Naive thymus-derived CD4-positive, alpha-beta T cell (primary cell): Measurements from ENCODE around the gene APBB1IP. TPM values are rescaled to one million over a fixed set of nuclear protein-coding genes. Genes with fewer than 3 reads are reported as not detected.
A peak's percentile ranks its signal among the peaks of the same experiment; 100 is the strongest.

ENCODE experiments used
- ATAC-seq: fragments of 150-1000 bp; cut with Tn5 transposase; 2 replicates; pipeline ENCODE4 v1.10.0; 2021; ENCODE audit warnings: mild to moderate bottlenecking, moderate library complexity
- CTCF ChIA-PET: fragments of 350-600 bp; sonication (Branson Sonifier 250); formaldehyde crosslinking; loops from one replicate; lab custom pipeline; 2021; ENCODE audit warnings: antibody characterized with exemption; lab: Charles Lee
- POLR2A ChIA-PET: fragments of 350-600 bp; sonication (Branson Sonifier 250); formaldehyde crosslinking; loops from one replicate; lab custom pipeline; 2021; ENCODE audit warnings: antibody characterized with exemption, inconsistent platforms; lab: Charles Lee
- DNase-seq, 9 donors: peaks; one replicate each; pipeline versions ENCODE4 v3.0.0 to v3.0.0-alpha.2; 2020 to 2022; ENCODE audit warnings: mixed read lengths in 1 of 9
- H3K27ac ChIP-seq: one replicate; pipeline ENCODE4 v1.7.0; 2013; ENCODE audit warnings: mild to moderate bottlenecking, low read depth, low read length, moderate library complexity
- H3K27me3 ChIP-seq, 2 donors: one replicate each; pipeline ENCODE4 v1.7.0; 2013; ENCODE audit warnings: low read length in 2 of 2, mild to moderate bottlenecking in 2 of 2, moderate library complexity in 2 of 2; ENCODE audit not compliant: control insufficient read depth in 2 of 2, insufficient read depth in 2 of 2
- H3K36me3 ChIP-seq, 3 experiments: 1 replicate in 2 of 3; 2 replicates in 1 of 3; pipeline ENCODE4 v1.7.0; 2013; ENCODE audit warnings: low read length in 3 of 3, mild to moderate bottlenecking in 3 of 3, moderate library complexity in 1 of 3; ENCODE audit not compliant: insufficient read depth in 3 of 3, control insufficient read depth in 2 of 3
- H3K4me1 ChIP-seq, 2 donors: one replicate each; pipeline ENCODE4 v1.7.0; 2013; ENCODE audit warnings: low read length in 2 of 2, mild to moderate bottlenecking in 2 of 2, moderate library complexity in 1 of 2; ENCODE audit not compliant: control insufficient read depth in 2 of 2, insufficient read depth in 2 of 2
- H3K4me3 ChIP-seq: 2 replicates; pipeline ENCODE4 v1.7.0; 2013; ENCODE audit warnings: mild to moderate bottlenecking, low read length
- H3K9me3 ChIP-seq, 3 experiments: 1 replicate in 2 of 3; 2 replicates in 1 of 3; pipeline ENCODE4 v1.7.0; 2013; ENCODE audit warnings: low read length in 3 of 3; ENCODE audit not compliant: control insufficient read depth in 2 of 3
- H3K27ac Mint-ChIP-seq, 9 donors: one replicate each; pipeline ENCODE4 v1.8.0; 2020 to 2022; ENCODE audit warnings: mixed read lengths in 9 of 9, mild to moderate bottlenecking in 8 of 9, moderate library complexity in 5 of 9, inconsistent platforms in 2 of 9
- H3K27me3 Mint-ChIP-seq, 5 donors: one replicate each; pipeline ENCODE4 v1.8.0; 2021 to 2022; ENCODE audit warnings: mixed read lengths in 5 of 5, mild to moderate bottlenecking in 1 of 5
- H3K36me3 Mint-ChIP-seq, 5 donors: one replicate each; pipeline ENCODE4 v1.8.0; 2020 to 2022; ENCODE audit warnings: mixed read lengths in 5 of 5, mild to moderate bottlenecking in 3 of 5, inconsistent platforms in 1 of 5
- H3K4me1 Mint-ChIP-seq, 7 donors: one replicate each; pipeline ENCODE4 v1.8.0; 2020 to 2022; ENCODE audit warnings: mixed read lengths in 7 of 7, mild to moderate bottlenecking in 3 of 7, inconsistent platforms in 1 of 7
- H3K4me3 Mint-ChIP-seq, 10 donors: one replicate each; pipeline ENCODE4 v1.8.0; 2020 to 2022; ENCODE audit warnings: mild to moderate bottlenecking in 10 of 10, mixed read lengths in 10 of 10, moderate library complexity in 6 of 10, inconsistent platforms in 2 of 10
- H3K9me3 Mint-ChIP-seq, 11 donors: one replicate each; pipeline ENCODE4 v1.8.0; 2020 to 2022; ENCODE audit warnings: mixed read lengths in 11 of 11, mild to moderate bottlenecking in 4 of 11, inconsistent platforms in 1 of 11, moderate library complexity in 1 of 11
- intact Hi-C, 2 donors: fragments of 100-400 bp; cut with micrococcal nuclease; formaldehyde crosslinking; loops; one replicate each; pipeline ENCODE4 v1.15.1; 2023
- polyA plus RNA-seq, 2 donors: library from polyadenylated mRNA; unstranded; fragments of 300-500 nt; fragmentation: Illumina TruSeq; gene quantifications; one replicate each; pipeline ENCODE4 v1.2.3, GENCODE V29; 2021
- total RNA-seq, 6 experiments: library from RNA in 5 of 6; stranded (reverse) in 5 of 6; gene quantifications; 1 replicate in 5 of 6; 2 replicates in 1 of 6; pipeline ENCODE4 v1.2.3 and lab custom pipeline; 2021 to 2026

Gene APBB1IP
- total and polyA plus RNA-seq, 7 experiments from 2014 or later, result 60.2 to 101 (median 71.7) TPM

GRCh38 chr10:26517141-26517867 is 79.2 kb downstream of the APBB1IP start:
- Mint-ChIP-seq H3K36me3 (peaks cover 40 to 81% (median 74%) of the 10 kb centered on the region in 5 donors), H3K9me3 (peaks cover 0 to 17% (median 3%) of the 10 kb centered on the region in 11 donors), H3K27me3 (no peaks in the 10 kb centered on the region), H3K4me3 (no peak overlapping the region), H3K4me1 (peaks cover 6 to 54% (median 22%) of the 10 kb centered on the region in 7 donors), H3K27ac (peak overlapping the region in 4 of 9 donors; percentile 37 to 71 (median 64))
- H3K36me3 ChIP-seq, result peaks cover 12 to 72% (median 29%) of the 10 kb centered on the region in 3 experiments
- no peaks in the 10 kb centered on the region for H3K4me1 ChIP-seq
- no peak overlapping the region for H3K4me3 ChIP-seq
- H3K27me3 ChIP-seq, result no peaks in the 10 kb centered on the region
- no peaks in the 10 kb centered on the region for H3K9me3 ChIP-seq
- no peak for DNase-seq
- POLR2A ChIA-PET, result no interaction called here
- no peak overlapping the region for H3K27ac ChIP-seq
- ATAC-seq, result no peak
- CTCF ChIA-PET, result interaction anchor here (1.6 kb wide), 1 partner anchor 10 kb away, joined by 3 read pairs; no protein-coding TSS in a partner anchor
- intact Hi-C loops, result no loop called here

- H3K4me1 ChIP-seq, result no peaks in the 10 kb centered on the region
- Mint-ChIP-seq H3K36me3 (peaks cover 30 to 75% (median 65%) of the 10 kb centered on the region in 5 donors), H3K27ac (peak overlapping the region in 6 of 9 donors; percentile 1 to 76 (median 31)), H3K4me1 (peaks cover 14 to 57% (median 27%) of the 10 kb centered on the region in 7 donors), H3K9me3 (peaks cover 0 to 17% (median 2%) of the 10 kb centered on the region in 11 donors), H3K4me3 (no peak overlapping the region), H3K27me3 (no peaks in the 10 kb centered on the region)
- ChIA-PET CTCF (no interaction called here), POLR2A (interaction anchor here (0.6 to 1.2 kb wide), 2 partner anchors 9 to 13 kb away, joined by 3 read pairs; no protein-coding TSS in a partner anchor)
- H3K9me3 ChIP-seq, result no peaks in the 10 kb centered on the region
- no peaks in the 10 kb centered on the region for H3K27me3 ChIP-seq
- DNase-seq, result no peak
- peaks cover 7 to 56% (median 19%) of the 10 kb centered on the region in 3 experiments for H3K36me3 ChIP-seq
- intact Hi-C loops, result loop anchor here in 1 of 2 donors (5.0 kb wide), 1 partner anchor 33 kb away; no protein-coding TSS in a partner anchor
- no peak for ATAC-seq
- H3K4me3 ChIP-seq, result no peak overlapping the region
- no peak overlapping the region for H3K27ac ChIP-seq
These were observed 81.7 kb downstream of the APBB1IP start for GRCh38 chr10:26519803-26520202.

- POLR2A ChIA-PET, result interaction anchor here (0.9 to 1.2 kb wide), 2 partner anchors 9 to 16 kb away, joined by 3 to 5 read pairs; no protein-coding TSS in a partner anchor
- Mint-ChIP-seq H3K4me3 (no peak overlapping the region), H3K27ac (peak overlapping the region in 8 of 9 donors; percentile 1 to 76 (median 28)), H3K9me3 (peaks cover 0 to 17% (median 2%) of the 10 kb centered on the region in 11 donors), H3K36me3 (peaks cover 26 to 74% (median 62%) of the 10 kb centered on the region in 5 donors), H3K4me1 (peaks cover 15 to 56% (median 31%) of the 10 kb centered on the region in 7 donors), H3K27me3 (no peaks in the 10 kb centered on the region)
- DNase-seq (no peak), ATAC-seq (no peak)
- no peak overlapping the region for H3K4me3 ChIP-seq
- H3K27me3 ChIP-seq, result no peaks in the 10 kb centered on the region
- no peak overlapping the region for H3K27ac ChIP-seq
- intact Hi-C loops, result loop anchor here in 1 of 2 donors (5.0 kb wide), 1 partner anchor 33 kb away; no protein-coding TSS in a partner anchor
- H3K9me3 ChIP-seq, result no peaks in the 10 kb centered on the region
- H3K4me1 ChIP-seq, result no peaks in the 10 kb centered on the region
- peaks cover 7 to 55% (median 19%) of the 10 kb centered on the region in 3 experiments for H3K36me3 ChIP-seq
- CTCF ChIA-PET, result no interaction called here
These were observed 82.4 kb downstream of the APBB1IP start for GRCh38 chr10:26520575-26520974.

DNA sequence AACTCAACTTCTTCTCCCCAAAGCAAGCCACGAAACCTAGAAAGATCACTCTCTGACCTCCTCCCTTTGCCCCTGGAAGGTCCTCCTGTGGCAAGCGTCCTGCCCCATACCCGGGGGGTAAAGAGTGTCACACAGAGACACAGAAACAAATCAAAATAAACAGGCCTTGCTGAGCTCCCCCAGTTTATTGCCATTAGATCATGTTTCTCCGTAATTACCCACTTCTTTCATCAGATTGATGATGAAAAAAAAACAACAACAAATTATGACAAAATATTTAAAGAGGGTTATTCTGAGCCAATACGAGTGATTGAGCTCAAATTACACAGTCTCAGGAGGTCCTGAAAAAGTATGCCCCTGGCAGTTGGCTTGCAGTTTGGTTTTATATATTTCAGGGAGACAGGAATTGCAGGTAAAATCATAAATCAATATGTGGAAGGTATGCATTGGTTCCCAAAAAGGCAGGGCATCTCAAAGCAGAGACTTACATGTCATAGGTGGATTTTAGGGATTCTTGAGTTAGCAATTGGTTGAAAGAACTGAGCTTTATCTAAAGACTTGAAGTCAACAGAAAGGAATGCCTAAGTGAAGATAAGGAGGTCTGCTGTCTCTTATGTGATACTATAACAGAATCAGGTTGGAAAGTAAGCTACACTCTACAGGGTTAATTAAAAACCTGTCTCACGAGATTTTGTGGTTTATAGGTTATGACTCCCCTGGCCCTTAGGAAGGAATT is 86.2 kb downstream of the APBB1IP start:
- Mint-ChIP-seq H3K36me3 (peaks cover 17 to 75% (median 54%) of the 10 kb centered on the region in 5 donors), H3K27ac (peak overlapping the region in 8 of 9 donors; percentile 32 to 81 (median 53)), H3K4me3 (no peak overlapping the region), H3K9me3 (peaks cover 0 to 14% (median 1%) of the 10 kb centered on the region in 11 donors), H3K4me1 (peaks cover 6 to 42% (median 35%) of the 10 kb centered on the region in 7 donors), H3K27me3 (no peaks in the 10 kb centered on the region)
- H3K36me3 ChIP-seq, result peaks cover 7 to 62% (median 15%) of the 10 kb centered on the region in 3 experiments
- H3K27ac ChIP-seq, result no peak overlapping the region
- no peaks in the 10 kb centered on the region for H3K4me1 ChIP-seq
- DNase-seq, result no peak
- H3K4me3 ChIP-seq, result no peak overlapping the region
- ATAC-seq, result no peak
- H3K27me3 ChIP-seq, result no peaks in the 10 kb centered on the region
- CTCF ChIA-PET, result interaction anchor here (0.6 to 1.2 kb wide), 2 partner anchors 358 to 621 kb away, joined by 3 to 5 read pairs; no protein-coding TSS in a partner anchor
- intact Hi-C loops, result loop anchor here in 1 of 2 donors (5.0 kb wide), 1 partner anchor 37 kb away; no protein-coding TSS in a partner anchor
- H3K9me3 ChIP-seq, result no peaks in the 10 kb centered on the region
- POLR2A ChIA-PET, result interaction anchor here (0.6 to 1.3 kb wide), 3 partner anchors 20 to 333 kb away, joined by 3 to 4 read pairs (median 3); no protein-coding TSS in a partner anchor

- H3K27ac ChIP-seq, result no peak overlapping the region
- POLR2A ChIA-PET, result no interaction called here
- no peaks in the 10 kb centered on the region for H3K9me3 ChIP-seq
- no peaks in the 10 kb centered on the region for H3K27me3 ChIP-seq
- intact Hi-C loops, result no loop called here
- Mint-ChIP-seq H3K4me3 (no peak overlapping the region), H3K4me1 (peaks cover 6 to 30% (median 28%) of the 10 kb centered on the region in 7 donors), H3K36me3 (peaks cover 7 to 66% (median 41%) of the 10 kb centered on the region in 5 donors), H3K27ac (peak overlapping the region; percentile 2 to 81 (median 45)), H3K27me3 (no peaks in the 10 kb centered on the region), H3K9me3 (peaks cover 0 to 1% (median 0%) of the 10 kb centered on the region in 11 donors)
- ATAC-seq, result no peak
- peaks cover 7 to 56% (median 8%) of the 10 kb centered on the region in 3 experiments for H3K36me3 ChIP-seq
- no peak overlapping the region for H3K4me3 ChIP-seq
- no peak for DNase-seq
- CTCF ChIA-PET, result no interaction called here
- no peaks in the 10 kb centered on the region for H3K4me1 ChIP-seq
These were observed 87.4 kb downstream of the APBB1IP start for GRCh38 chr10:26525586-26525985.

DNA sequence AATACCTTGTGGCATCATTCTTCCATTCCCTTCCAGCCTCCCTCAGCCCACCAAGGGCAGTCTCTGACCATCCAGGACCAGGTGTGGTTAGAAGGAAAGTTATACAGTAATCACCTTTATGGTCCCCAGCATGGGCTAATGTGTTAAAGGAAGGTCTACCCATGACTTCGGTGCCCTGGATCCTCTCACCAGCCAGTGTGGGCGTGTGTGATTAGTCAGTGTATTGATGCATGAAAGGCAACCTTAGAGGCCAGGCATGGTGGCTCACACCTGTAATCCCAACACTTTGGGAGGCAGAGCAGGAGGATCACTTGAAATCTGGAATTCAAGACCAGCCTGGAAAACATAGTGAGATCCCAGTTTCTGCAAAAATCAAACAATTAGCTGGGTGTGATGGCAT is 88.9 kb downstream of the APBB1IP start:
- no peak overlapping the region for H3K4me3 ChIP-seq
- ATAC-seq (no peak), DNase-seq (no peak)
- no peaks in the 10 kb centered on the region for H3K9me3 ChIP-seq
- intact Hi-C loops, result no loop called here
- Mint-ChIP-seq H3K36me3 (peaks cover 7 to 66% (median 35%) of the 10 kb centered on the region in 5 donors), H3K4me3 (no peak overlapping the region), H3K9me3 (peaks cover 0 to 1% (median 0%) of the 10 kb centered on the region in 11 donors), H3K27ac (peak overlapping the region in 4 of 9 donors; percentile 38 to 68 (median 52)), H3K27me3 (no peaks in the 10 kb centered on the region), H3K4me1 (peaks cover 6 to 30% (median 21%) of the 10 kb centered on the region in 7 donors)
- no peak overlapping the region for H3K27ac ChIP-seq
- no peaks in the 10 kb centered on the region for H3K4me1 ChIP-seq
- peaks cover 7 to 52% (median 8%) of the 10 kb centered on the region in 3 experiments for H3K36me3 ChIP-seq
- ChIA-PET POLR2A (interaction anchor here (0.6 to 1.3 kb wide), 2 partner anchors 97 to 129 kb away, joined by 3 to 4 read pairs; no protein-coding TSS in a partner anchor), CTCF (interaction anchor here (0.6 kb wide), 1 partner anchor 13 kb away, joined by 3 read pairs; no protein-coding TSS in a partner anchor)
- no peaks in the 10 kb centered on the region for H3K27me3 ChIP-seq
